Mucosa of stomach (tissue), 1 donor: ENCODE data around the gene ZNF641.
A peak's percentile ranks its signal among the peaks of the same experiment; 100 is the strongest.
"Not testable (repeated sequence)": the region's sequence is repeated elsewhere in the genome, so short reads cannot be mapped to it uniquely, and the experiment has no call there.

ENCODE experiments used
- H3K27me3 ChIP-seq: one replicate; pipeline ENCODE4 v1.7.0; 2013; ENCODE audit warnings: mild to moderate bottlenecking, low read length; ENCODE audit not compliant: control insufficient read depth, insufficient read depth
- H3K36me3 ChIP-seq: one replicate; pipeline ENCODE4 v1.7.0; 2013; ENCODE audit warnings: low read length; ENCODE audit not compliant: control insufficient read depth, insufficient read depth
- H3K4me1 ChIP-seq: one replicate; pipeline ENCODE4 v1.7.0; 2013; ENCODE audit warnings: mild to moderate bottlenecking, low read length; ENCODE audit not compliant: control insufficient read depth, insufficient read depth
- H3K4me3 ChIP-seq: one replicate; pipeline ENCODE4 v1.7.0; 2013; ENCODE audit warnings: low read length
- H3K9ac ChIP-seq: one replicate; pipeline ENCODE4 v1.7.0; 2013; ENCODE audit warnings: mild to moderate bottlenecking, low read length, moderate library complexity
- H3K9me3 ChIP-seq: one replicate; pipeline ENCODE4 v1.7.0; 2013; ENCODE audit warnings: mild to moderate bottlenecking, low read length, moderate library complexity; ENCODE audit not compliant: control insufficient read depth
- donor health status: Pancreatic carcinoma.

Gene ZNF641

DNA sequence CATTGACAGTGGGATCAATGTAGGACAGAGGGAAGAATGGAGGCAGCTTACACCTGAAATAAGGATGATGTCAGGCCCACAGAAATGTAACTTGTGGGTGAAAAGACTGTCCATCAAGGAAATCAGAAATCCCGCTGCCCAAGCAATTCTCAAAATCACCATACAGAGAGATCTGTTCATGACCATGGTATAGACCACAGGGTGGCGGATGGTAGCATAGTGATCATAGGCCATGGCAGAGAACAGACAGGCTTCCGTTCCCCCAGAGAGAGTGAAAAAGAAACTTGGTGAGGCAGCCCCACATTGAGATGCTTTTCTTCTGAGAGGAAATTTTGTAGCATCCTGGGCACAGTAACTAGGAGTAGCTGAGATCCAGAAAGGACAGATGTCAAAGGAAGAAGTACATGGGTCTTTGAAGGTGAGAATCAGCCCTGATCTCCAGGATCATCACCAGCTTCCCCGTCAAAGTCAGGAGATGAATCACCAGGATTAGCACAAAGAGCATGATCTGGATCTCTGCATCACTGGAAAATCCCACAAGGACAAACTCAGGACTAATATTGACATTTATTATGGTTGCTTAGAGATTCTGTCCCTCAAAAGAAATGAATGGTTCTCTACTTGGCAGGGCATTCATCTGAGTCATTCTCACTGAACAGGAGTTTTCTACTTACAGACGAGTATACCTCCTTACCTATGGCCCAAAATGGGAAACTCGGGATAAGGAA is 5.5 kb upstream of the ZNF641 start:
- Histone ChIP-seq H3K27me3 (no peaks in the 10 kb centered on the region), H3K36me3 (no peaks in the 10 kb centered on the region), H3K4me3 (no peak overlapping the region), H3K9me3 (no peaks in the 10 kb centered on the region), H3K4me1 (peaks cover 6% of the 10 kb centered on the region), H3K9ac (no peak overlapping the region)

DNA sequence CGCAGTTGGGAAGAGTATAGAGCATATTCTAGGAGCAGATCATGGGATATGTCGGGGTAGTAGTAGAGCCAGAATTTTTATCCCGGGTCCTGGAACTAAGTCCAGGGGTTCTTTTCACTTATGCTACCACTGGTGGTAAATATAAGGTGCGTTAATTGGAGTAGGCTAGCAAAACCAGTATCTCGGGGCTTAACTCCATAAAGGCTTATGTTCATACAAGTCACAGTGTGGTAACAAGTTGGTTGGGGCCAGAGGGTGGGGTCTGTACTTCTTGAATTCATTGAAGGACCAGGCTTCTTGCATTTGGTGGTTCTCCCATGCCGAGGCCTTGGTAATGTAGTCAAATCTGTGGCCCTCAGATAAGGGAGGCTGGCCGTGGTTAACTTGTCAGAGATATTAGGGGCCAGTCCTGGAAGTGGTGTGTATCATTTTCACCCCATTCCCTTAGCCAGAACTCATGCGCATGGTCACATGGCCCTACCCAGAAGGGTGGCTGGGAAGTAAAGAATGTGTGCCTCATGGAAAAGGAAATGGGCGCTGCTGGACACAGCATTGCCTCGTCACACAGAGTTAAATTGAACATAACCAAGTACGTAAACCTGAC is 1.5 kb upstream of the ZNF641 start:
- Histone ChIP-seq H3K36me3 (peaks cover under 1% of the 10 kb centered on the region), H3K4me1 (peaks cover 10% of the 10 kb centered on the region), H3K4me3 (no peak overlapping the region), H3K9ac (no peak overlapping the region), H3K9me3 (no peaks in the 10 kb centered on the region), H3K27me3 (no peaks in the 10 kb centered on the region)

DNA sequence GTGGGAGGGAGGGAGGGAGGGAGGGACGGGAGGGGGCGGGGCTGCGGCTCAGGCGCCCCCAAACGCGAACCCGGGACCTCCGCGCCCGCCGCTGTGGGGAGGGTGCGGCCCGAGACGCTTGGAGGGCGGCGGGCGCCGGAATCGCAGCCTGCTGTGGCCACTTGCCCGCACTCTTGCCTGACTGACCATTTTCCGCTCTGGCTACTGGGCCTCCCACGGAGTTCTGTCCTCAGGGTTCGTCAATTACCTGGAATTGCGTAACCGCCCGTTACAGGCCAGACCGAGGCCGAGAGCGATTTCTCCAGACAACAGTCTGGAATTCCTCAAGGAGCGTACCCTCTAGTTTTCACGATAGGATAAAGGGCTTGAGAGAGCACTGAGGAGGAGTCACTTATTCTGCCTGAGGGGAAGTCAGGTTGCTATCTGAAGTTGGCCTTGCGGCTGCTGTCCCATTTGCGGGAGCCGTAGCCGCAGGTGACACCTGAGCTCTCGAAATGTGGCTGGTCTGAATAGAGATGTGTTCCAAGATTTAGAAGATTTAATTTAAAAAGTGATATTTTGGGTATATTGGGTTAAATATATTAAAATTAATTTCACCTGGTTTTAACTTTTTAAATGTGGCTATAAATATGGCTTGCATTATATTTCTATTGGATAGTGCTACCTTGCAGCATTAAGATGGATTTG is 446 bp upstream of the ZNF641 start:
- Histone ChIP-seq H3K9me3 (no peaks in the 10 kb centered on the region), H3K4me3 (peak overlapping the region; percentile 12), H3K9ac (peak overlapping the region; percentile 80), H3K4me1 (peaks cover 10% of the 10 kb centered on the region), H3K27me3 (no peaks in the 10 kb centered on the region), H3K36me3 (peaks cover 5% of the 10 kb centered on the region)

DNA sequence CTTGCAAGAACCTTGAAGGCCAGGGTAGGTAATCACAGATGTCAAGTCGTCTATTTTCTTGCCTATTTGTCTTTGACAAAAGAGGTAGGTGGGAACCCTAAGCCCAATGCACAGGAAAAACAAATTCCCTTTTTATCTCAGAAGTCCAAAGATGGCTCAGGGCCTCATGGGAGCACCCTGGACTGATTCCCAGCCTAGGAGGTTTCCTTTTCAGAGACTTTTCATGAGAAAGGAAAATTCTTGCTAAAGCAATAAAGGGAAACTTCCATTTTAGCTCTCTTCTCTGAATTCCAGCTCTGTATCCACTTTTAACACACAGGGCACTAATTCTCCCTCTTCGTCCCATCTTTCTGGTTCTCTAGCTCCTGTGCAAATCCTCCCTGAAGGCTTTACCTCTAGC is 1.2 kb downstream of the ZNF641 start:
- no peak overlapping the region for H3K4me3 ChIP-seq
- no peaks in the 10 kb centered on the region for H3K27me3 ChIP-seq
- no peaks in the 10 kb centered on the region for H3K9me3 ChIP-seq
- peak overlapping the region; percentile 87 for H3K9ac ChIP-seq
- H3K4me1 ChIP-seq: peaks cover 10% of the 10 kb centered on the region
- H3K36me3 ChIP-seq: peaks cover 8% of the 10 kb centered on the region

DNA sequence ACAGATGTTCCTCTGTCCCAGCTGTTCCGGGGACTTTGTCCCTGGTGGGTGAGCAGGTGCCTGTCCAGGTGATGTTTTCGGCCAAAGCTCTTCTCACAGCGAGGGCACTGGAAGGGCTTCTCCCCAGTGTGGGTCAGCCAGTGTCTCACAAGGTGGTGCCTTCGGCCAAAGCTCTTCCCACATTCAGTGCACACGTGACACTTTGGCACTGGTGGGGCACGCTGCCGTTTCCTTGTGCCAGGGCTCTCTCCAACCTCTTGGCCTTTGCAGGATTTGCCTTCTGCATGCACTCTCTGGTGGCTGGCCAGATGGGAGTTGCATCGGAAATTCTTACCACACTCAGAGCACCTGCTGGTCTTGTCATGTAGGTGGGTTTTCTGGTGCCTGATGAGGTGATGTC is 7.7 kb downstream of the ZNF641 start:
- Histone ChIP-seq H3K4me1 (no peaks in the 10 kb centered on the region), H3K9me3 (no peaks in the 10 kb centered on the region), H3K4me3 (no peak overlapping the region), H3K36me3 (peaks cover 8% of the 10 kb centered on the region), H3K9ac (no peak overlapping the region), H3K27me3 (no peaks in the 10 kb centered on the region)

DNA sequence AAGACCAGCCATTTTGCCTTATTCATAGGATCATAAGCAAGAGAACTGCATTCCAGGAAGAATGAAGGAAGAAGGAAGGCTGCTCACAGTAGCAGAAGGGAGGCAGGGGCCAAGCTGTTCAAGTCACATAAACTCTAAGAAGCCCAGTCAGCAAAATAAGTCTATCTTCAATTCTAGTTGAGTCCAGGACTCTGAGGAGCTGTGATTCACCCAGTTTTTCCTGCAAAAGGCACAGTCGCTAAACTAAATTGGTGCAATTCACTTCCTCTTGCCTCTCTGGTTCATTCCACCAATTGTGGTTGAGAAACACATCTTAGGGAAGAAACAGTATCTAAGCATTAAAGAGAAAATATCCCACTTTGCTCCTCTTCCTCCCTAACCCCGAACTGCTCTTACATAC is 9.8 kb downstream of the ZNF641 start:
- Histone ChIP-seq H3K4me3 (no peak overlapping the region), H3K4me1 (no peaks in the 10 kb centered on the region), H3K9me3 (no peaks in the 10 kb centered on the region), H3K27me3 (no peaks in the 10 kb centered on the region), H3K9ac (no peak overlapping the region), H3K36me3 (peaks cover 3% of the 10 kb centered on the region)

DNA sequence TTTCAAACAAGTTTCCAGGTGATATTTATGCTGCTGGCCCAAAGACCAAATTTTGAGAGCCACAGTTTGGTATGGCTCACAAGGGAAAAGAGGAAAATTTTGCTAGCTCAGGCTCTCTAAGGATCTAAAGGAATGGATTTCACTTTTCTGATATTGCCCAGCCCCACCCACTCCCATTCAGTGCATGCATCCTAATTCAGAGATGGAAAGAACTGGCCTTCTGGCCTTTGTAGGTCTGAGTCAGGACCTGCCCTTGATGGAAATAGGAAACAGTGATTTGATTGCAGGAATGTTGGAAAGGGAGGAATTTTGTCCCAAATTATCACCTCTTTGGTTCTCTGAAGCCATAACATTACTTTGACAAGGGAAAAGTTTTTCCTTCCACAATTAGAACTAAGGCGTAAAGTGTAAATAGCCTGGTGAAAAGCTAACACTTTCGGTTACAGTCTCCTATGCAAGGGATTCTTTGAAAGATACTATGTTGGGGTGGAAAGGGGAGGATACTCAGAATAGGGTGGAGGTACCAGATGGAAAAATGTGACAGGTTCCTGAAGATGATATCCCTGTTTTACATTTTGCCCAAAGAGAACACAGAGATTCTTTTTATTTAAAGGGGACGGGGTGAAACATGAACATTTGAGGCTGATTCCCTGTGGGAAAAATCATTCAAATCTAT is 11.1 kb downstream of the ZNF641 start:
- H3K9ac ChIP-seq: no peak overlapping the region
- H3K4me3 ChIP-seq: no peak overlapping the region
- H3K36me3 ChIP-seq: no peaks in the 10 kb centered on the region
- H3K9me3 ChIP-seq: no peaks in the 10 kb centered on the region
- no peaks in the 10 kb centered on the region for H3K27me3 ChIP-seq
- no peaks in the 10 kb centered on the region for H3K4me1 ChIP-seq

DNA sequence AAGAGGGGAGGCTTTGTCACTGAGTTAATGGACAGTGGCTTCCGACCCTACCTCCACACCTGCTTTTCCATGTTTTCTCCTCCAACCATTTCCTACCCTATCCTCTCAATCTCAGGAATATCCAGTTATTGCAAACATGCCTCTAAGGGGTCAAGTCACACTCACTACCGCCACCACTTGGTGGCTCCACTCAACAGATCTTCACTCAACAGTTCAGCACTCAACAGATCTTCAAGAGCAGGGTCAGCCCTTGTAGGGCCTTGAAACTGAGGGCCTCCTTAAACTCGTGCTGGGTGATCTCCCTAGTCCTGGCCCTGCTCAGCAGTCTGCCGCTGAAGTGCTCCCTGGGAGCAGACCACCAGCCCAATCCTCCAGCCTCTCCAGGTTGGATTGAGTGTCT is 14.2 kb downstream of the ZNF641 start:
- Histone ChIP-seq H3K27me3 (no peaks in the 10 kb centered on the region), H3K9me3 (no peaks in the 10 kb centered on the region), H3K36me3 (no peaks in the 10 kb centered on the region), H3K4me1 (no peaks in the 10 kb centered on the region), H3K4me3 (no peak overlapping the region), H3K9ac (no peak overlapping the region)

DNA sequence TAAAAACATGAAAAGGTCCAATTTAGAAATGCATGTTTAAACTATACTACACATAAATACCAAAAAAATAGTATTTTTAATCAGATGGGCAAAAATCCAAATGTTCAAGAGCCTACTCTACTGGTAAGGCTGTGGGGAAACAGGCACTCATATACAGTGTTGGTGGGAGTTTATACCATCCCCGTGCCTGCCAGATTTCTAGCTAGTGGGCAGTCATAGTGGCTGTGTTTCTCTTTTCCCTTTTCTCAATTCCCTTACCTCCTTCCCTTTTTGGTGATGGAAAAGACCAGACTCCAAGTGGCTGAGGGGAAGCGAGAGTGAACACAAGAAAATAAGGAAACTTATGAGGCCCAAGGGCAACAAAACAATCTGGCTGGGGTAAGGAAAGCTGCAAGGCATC is 14.7 kb downstream of the ZNF641 start:
- no peak overlapping the region for H3K4me3 ChIP-seq
- no peaks in the 10 kb centered on the region for H3K36me3 ChIP-seq
- H3K4me1 ChIP-seq: no peaks in the 10 kb centered on the region
- H3K9ac ChIP-seq: no peak overlapping the region
- H3K9me3 ChIP-seq: no peaks in the 10 kb centered on the region
- no peaks in the 10 kb centered on the region for H3K27me3 ChIP-seq

DNA sequence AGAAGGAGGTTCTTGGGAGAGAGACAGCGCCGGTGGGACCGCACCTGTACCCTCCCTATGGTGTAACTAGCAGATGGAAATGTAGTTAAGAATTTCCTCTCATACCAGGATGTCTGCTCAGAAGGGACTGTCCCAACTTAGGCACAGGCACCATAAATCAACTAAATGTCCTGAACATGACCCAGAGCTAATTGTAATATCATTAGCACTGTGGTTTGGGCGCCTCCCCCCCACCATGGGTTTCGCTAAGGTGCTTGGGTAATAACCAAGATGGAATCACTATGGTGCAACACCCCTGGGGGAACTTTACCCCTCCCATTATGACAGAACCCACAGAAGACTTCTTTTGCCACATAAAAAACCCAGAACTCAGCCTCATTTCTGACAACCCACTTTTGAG is 15.9 kb downstream of the ZNF641 start:
- H3K4me1 ChIP-seq: no peaks in the 10 kb centered on the region
- no peak overlapping the region for H3K9ac ChIP-seq
- no peaks in the 10 kb centered on the region for H3K9me3 ChIP-seq
- peak overlapping the region; percentile 31 for H3K4me3 ChIP-seq
- no peaks in the 10 kb centered on the region for H3K36me3 ChIP-seq
- H3K27me3 ChIP-seq: no peaks in the 10 kb centered on the region

DNA sequence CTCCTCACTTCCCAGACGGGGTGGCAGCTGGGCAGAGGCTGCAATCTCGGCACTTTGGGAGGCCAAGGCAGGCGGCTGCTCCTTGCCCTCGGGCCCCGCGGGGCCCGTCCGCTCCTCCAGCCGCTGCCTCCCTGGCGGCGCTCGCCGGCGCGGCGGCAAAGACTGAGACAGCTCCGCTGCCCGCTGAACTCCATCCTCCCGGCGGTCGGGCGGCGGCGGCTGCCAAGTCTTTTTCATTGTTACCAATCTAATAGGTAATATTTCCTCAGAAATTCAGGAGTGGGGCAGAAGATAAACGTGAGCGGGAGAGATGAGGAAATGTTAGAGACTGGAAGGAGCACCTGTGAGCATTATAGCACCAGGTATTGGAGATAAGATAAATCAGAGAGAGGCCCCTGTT is 17.0 kb downstream of the ZNF641 start:
- H3K9me3 ChIP-seq, H3K4me1 ChIP-seq, H3K27me3 ChIP-seq, H3K36me3 ChIP-seq, H3K4me3 ChIP-seq, H3K9ac ChIP-seq: not testable (repeated sequence)

DNA sequence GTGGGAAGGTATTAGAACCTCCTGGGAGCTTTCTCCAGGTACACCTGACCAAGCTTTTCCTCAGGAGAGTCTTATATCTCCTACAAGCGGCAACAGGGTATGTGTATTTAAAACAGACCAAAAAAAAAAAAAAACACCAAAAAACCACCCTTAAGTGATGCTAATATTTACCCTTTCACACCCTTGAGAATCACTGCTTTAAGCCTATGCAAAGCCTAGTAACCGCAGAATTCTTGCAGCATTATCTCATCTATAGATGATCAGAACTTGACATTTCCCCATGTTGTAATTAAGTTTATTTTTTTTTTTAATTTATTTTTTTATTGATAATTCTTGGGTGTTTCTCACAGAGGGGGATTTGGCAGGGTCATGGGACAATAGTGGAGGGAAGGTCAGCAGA is 19.3 kb downstream of the ZNF641 start:
- Histone ChIP-seq H3K9ac (no peak overlapping the region), H3K36me3 (no peaks in the 10 kb centered on the region), H3K9me3 (no peaks in the 10 kb centered on the region), H3K4me3 (no peak overlapping the region), H3K27me3 (no peaks in the 10 kb centered on the region), H3K4me1 (no peaks in the 10 kb centered on the region)
